Myocyte (in vitro differentiated cells): ENCODE data around the gene OXSR1. TPM values are rescaled to one million over a fixed set of nuclear protein-coding genes. Genes with fewer than 3 reads are reported as not detected.

Experiments
- DNase-seq: peaks from one replicate; pipeline ENCODE4 v3.0.0-alpha.2; 2012; ENCODE audit warnings: low read depth
- polyA plus RNA-seq: library from polyadenylated mRNA; unstranded; fragments of >200 nt; gene quantifications from one replicate; pipeline ENCODE4 v1.2.1, GENCODE V29; 2012; ENCODE audit warnings: missing spikeins
- total RNA-seq: library from RNA; depleted of rRNA; stranded (reverse); fragments of >200 nt; gene quantifications from 2 replicates; pipeline ENCODE4 v1.2.3, GENCODE V29; 2014

OXSR1 gene
- total RNA-seq = 49.8 and 57.5 TPM in 2 replicates
- 36.7 TPM for polyA plus RNA-seq

GRCh38 chr3:38164952-38165721, at the start of gene OXSR1:
Gene OXSR1 (plus strand): TSS chr3:38165537. CDS start chr3:38165877, 340 bp downstream.
- peak; percentile 100 for DNase-seq

DNA sequence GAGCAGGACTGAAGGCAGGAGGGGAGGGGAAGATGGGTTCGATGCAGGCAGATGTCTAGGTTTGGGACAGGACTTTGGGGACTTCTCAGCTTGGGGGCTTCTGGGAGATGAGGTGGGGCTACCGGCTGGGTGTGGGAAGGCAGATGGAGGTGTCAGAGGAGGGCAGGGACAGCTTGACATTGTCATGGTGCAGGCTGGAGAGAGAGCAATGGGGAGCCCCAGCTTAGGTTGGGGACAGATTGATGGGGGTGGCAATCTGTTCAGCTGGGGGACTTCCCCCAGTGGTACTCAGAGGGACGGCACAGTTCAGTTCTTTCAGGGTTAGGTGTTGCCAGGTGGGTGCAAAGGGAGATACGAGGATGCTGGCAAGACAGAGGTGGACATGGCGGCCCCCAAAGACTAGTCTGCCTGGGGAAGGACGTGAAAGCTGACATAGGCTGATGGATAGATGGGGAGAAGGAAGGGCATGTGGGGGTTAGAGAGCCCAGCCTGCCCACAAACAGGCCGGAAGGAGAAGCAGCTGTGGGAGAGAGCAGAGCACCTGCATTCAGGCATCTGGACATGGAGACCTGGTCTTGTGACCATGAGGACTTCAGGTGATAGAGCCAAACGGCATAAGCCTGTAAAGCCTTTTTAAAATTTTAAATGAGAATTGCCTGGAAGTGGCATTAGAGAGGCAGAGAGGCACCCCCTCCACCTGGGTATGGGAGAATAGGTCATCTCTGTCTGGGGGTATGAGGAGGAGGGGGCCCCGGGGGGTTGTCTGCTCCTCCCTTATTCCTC, 49.5 kb upstream of the OXSR1 start:
- DNase-seq = no peak

DNA sequence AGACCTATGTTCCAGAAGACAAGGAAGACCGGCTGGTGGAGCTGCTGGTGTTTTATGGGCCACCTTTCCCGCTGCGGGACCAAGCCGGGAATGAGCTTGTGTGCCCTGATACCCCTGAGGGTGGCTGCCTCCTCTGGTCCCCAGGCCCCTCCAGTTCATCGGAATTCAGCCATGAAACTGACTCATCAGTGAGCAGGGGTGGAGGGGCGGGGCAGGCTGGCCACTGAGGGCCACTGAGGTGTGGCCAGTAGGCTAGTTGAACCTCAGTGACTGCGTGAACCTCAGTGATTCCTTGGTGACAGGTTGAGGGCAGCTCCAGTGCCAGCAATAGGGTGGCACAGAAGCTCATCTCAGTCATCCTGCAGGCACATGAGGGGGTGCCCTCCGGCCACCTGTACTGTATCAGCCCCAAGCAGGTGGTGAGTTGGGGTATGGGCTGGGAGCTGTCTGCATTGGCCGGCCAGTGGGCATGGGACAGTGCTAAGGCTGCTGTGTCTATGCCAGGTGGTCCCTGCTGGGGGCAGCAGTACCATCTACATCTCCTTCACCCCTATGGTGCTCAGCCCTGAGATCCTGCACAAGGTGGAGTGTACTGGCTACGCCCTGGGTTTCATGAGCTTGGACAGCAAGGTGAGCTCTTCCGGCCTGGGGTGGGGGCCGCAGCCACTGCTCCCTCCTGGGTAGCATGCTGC, 48.7 kb upstream of the OXSR1 start:
- no peak for DNase-seq

GRCh38 chr3:38117163-38117716, 48.1 kb upstream of the OXSR1 start:
- DNase-seq = peak; percentile 22

- peak; percentile 55 for DNase-seq
Observed at GRCh38 chr3:38117748-38118420, 47.5 kb upstream of the OXSR1 start.

DNA sequence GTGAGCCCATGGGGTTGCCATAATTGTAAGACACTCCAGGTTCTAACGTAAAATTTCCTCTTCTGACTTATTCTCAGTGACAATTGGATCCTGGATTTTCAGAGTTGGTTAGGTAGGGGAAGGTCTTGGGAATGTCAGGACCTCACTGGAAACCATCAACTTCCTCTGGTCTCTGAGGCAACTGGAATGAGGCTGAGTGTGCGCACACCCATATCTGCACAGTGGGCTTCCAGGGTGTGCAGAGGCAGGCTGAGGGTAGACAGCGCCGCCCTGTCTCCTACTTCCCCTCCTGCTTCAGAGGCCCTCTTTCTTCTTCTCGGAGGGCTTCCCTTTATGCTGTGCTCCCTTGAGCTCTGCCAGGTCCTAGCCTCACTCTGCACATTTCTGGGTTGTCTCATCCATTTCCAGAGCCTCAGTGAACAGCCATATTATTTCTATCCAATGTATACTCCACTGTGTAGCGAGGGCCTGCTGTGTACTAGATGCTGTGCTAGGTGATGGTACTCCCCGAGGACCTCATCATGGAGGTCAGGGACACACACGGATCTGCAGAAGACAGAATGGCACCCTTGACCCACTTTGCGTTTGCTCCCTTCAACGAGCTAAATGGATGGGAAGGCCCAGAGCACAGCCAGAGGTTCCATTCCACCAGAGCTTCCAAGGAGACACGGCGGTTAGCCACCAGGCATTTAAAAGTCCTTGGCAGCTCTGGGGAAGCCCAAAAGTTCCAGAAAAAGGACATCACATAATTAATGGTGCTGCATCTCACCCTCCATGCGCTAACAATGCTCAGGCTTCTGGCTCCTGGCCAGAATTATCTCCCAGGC, 46.7 kb upstream of the OXSR1 start:
- DNase-seq = no peak

- no peak for DNase-seq
Observed at GRCh38 chr3:38119248-38119544, 46.1 kb upstream of the OXSR1 start.

- DNase-seq = no peak
Observed at GRCh38 chr3:38119821-38120692, 45.3 kb upstream of the OXSR1 start.

- no peak for DNase-seq
Observed at GRCh38 chr3:38120693-38121450, 44.5 kb upstream of the OXSR1 start.

DNA sequence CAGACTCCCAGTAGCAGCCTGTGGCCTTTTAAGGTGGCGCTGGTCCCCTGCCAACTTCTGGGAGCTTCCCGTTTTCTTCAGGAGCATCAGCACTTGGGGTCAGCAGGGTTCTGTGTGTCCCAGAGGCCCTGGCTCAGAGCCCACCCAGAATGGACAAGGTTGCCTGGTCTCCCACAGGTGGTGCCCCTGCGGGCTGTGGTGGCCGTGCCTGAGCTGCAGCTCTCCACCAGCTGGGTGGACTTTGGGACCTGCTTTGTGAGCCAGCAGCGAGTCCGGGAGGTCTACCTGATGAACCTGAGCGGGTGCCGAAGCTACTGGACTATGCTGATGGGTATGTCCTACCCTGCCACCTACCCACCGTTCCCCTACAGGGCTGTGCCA, 43.9 kb upstream of the OXSR1 start:
- no peak for DNase-seq

DNA sequence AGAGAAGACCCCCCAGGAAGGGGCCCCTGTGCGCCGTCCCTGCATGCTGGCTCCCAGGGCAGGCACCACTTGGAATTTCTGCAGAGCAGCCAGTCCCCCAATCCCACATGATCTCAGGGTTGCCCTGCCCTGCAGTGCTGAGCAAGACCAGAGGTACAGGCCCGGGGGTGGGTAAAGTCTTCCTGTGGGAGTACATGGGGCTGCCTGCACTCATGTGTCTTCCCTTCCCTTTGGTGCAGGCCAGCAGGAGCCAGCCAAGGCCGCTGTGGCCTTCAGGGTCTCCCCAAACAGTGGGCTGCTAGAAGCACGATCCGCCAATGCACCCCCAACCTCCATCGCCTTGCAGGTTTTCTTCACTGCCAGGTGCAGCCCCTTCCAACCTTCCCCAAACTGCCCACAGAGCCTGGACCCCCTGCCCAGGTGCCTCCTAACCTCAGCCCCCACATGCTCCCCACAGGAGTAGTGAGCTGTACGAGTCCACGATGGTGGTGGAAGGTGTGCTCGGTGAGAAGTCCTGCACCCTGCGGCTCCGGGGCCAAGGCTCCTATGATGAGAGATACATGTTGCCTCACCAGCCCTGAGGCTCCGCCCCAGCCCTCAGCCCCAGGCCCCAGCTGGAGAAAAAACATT, 43.4 kb upstream of the OXSR1 start:
- no peak for DNase-seq

GRCh38 chr3:38122712-38123290, 42.5 kb upstream of the OXSR1 start:
- no peak for DNase-seq

GRCh38 chr3:38124324-38125122, 40.8 kb upstream of the OXSR1 start:
- no peak for DNase-seq

- DNase-seq = no peak
Observed at GRCh38 chr3:38125305-38126120, 39.8 kb upstream of the OXSR1 start.

- no peak for DNase-seq
Observed at GRCh38 chr3:38126121-38126892, 39.0 kb upstream of the OXSR1 start.
